Cerebellar cortex (tissue), 1 donor: ENCODE results near the gene BAG5.
A peak's percentile ranks its signal among the peaks of the same experiment; 100 is the strongest.
"Not testable (repeated sequence)": the region's sequence is repeated elsewhere in the genome, so short reads cannot be mapped to it uniquely, and the experiment has no call there.

Source experiments
- DNase-seq: peaks from one replicate; pipeline ENCODE4 v3.0.0-alpha.2; 2015; ENCODE audit warnings: low spot score

The BAG5 gene

GRCh38 chr14:103562429-103563225 is at the start of gene BAG5, which contains the start of gene COA8:
BAG5 (minus strand) TSS chr14:103562657; CDS start chr14:103561164, 1,493 bp downstream.
COA8 (plus strand) TSS chr14:103562960; CDS start chr14:103563002, 42 bp downstream.
- peak; percentile 78 for DNase-seq

- no peak for DNase-seq
These were observed 48.8 kb upstream of the BAG5 start for GRCh38 chr14:103611215-103611614.

- DNase-seq, result not testable (repeated sequence)
These were observed 46.6 kb upstream of the BAG5 start for GRCh38 chr14:103609081-103609480.

GRCh38 chr14:103607822-103608221 is 45.4 kb upstream of the BAG5 start:
- DNase-seq, result no peak

- DNase-seq, result peak; percentile 59
These were observed 44.7 kb upstream of the BAG5 start for GRCh38 chr14:103606963-103607668.

GRCh38 chr14:103604620-103605019 is 42.2 kb upstream of the BAG5 start:
- no peak for DNase-seq

GRCh38 chr14:103600503-103600902 is 38.0 kb upstream of the BAG5 start:
- DNase-seq, result no peak

- no peak for DNase-seq
These were observed 35.3 kb upstream of the BAG5 start for GRCh38 chr14:103597623-103598377.

- DNase-seq, result peak; percentile 19
These were observed 31.8 kb upstream of the BAG5 start for GRCh38 chr14:103594265-103594664.

- DNase-seq, result no peak
These were observed 31.1 kb upstream of the BAG5 start for GRCh38 chr14:103593577-103593976.

GRCh38 chr14:103584326-103584915 is 22.0 kb upstream of the BAG5 start:
- DNase-seq, result no peak

GRCh38 chr14:103581954-103582703 is 19.7 kb upstream of the BAG5 start:
- no peak for DNase-seq

- DNase-seq, result no peak
These were observed 18.7 kb upstream of the BAG5 start for GRCh38 chr14:103581206-103581605.

GRCh38 chr14:103578401-103579075 is 16.1 kb upstream of the BAG5 start:
- DNase-seq, result no peak

GRCh38 chr14:103576371-103577024 is 14.0 kb upstream of the BAG5 start:
- DNase-seq, result peak; percentile 62

GRCh38 chr14:103574707-103575285 is 12.3 kb upstream of the BAG5 start:
- DNase-seq, result no peak

GRCh38 chr14:103574104-103574503 is 11.6 kb upstream of the BAG5 start:
- no peak for DNase-seq

- no peak for DNase-seq
These were observed 7.0 kb upstream of the BAG5 start for GRCh38 chr14:103569408-103569807.

GRCh38 chr14:103568952-103569351 is 6.5 kb upstream of the BAG5 start:
- no peak for DNase-seq
